ENCODE data around the gene TMEM231. TPM values are rescaled to one million over a fixed set of nuclear protein-coding genes. Genes with fewer than 3 reads are reported as not detected.

Gene TMEM231
- total RNA-seq, 1 experiment from 2014 or later: 3.4 TPM

DNA sequence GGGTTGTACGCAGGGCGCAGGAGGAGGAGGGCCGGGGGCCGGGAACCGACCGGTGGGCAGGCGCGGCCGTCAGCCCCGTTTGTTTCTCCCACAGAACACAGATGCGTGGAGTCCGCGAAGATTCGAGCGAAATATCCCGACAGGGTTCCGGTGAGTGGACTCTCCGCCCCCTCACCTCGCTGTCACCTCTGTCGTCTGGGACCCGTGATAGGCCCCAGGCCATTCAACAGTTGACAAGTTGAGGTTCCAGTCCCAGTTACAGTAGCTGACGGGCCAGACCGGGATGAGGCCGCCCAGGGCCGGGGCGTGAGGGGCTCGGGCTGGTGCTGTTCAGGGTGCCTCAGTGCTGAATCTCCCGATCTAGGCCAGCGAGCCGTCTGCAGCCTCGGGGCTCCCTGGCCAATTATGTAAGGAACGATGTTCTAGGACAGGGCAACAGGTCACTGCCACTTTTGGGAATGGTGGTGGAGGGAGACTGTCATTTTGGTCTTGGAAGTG lies 10.8 kb upstream of the TMEM231 start:
- Histone ChIP-seq H3K23ac (ENCODE audit: insufficient read length, low read depth, low read length) (no peak overlapping the region), H4K20me1 (ENCODE audit: control insufficient read depth, insufficient read depth, insufficient read length) (no peaks in the 10 kb centered on the region), H4K8ac (replicated peaks; ENCODE audit: insufficient read length, low read depth, low read length) (no peak overlapping the region), H3K79me2 (ENCODE audit: insufficient read depth, low read length) (no peaks in the 10 kb centered on the region; the same call in 1 of the 2 replicates), H3K4ac (ENCODE audit: low read depth, low read length) (no peak overlapping the region), H3T11ph (ENCODE audit: low read length) (no peak overlapping the region), H2BK20ac (ENCODE audit: low read depth, low read length, poor library complexity, severe bottlenecking) (no peak overlapping the region), H3K79me1 (ENCODE audit: insufficient read depth, low read depth, low read length, poor library complexity, severe bottlenecking) (no peaks in the 10 kb centered on the region), H3K9me3 (ENCODE audit: control insufficient read depth, low read depth, low read length) (no peaks in the 10 kb centered on the region), H2AK5ac (ENCODE audit: insufficient read length, low read length) (no peak overlapping the region), H2BK12ac (ENCODE audit: insufficient read length, low read depth, low read length) (no peak overlapping the region), H4K91ac (ENCODE audit: insufficient read length, low read depth, low read length) (no peak overlapping the region), H3K27me3 (ENCODE audit: insufficient read depth, low read length) (no peaks in the 10 kb centered on the region), H3K9ac (ENCODE audit: extremely low read depth, insufficient read length, low read length) (peak overlapping the region; percentile 57), H2AFZ (ENCODE audit: low read length) (no peak overlapping the region), H3K14ac (ENCODE audit: insufficient read depth, low read length) (no peak overlapping the region), H3K18ac (ENCODE audit: insufficient read length, low read depth, low read length) (no peak overlapping the region), H2BK15ac (ENCODE audit: low read depth, low read length) (no peak overlapping the region), H3K23me2 (ENCODE audit: insufficient read length, low read depth, low read length, poor library complexity, severe bottlenecking) (peaks cover 11% of the 10 kb centered on the region), H3K4me1 (ENCODE audit: insufficient read depth, low read length) (peaks cover 11% of the 10 kb centered on the region; the same call in 1 of the 2 replicates), H3K56ac (ENCODE audit: insufficient read length, low read depth, low read length) (no peak overlapping the region), H3K4me2 (ENCODE audit: insufficient read depth, insufficient read length, low read length) (peak overlapping the region; percentile 94), H2BK5ac (ENCODE audit: insufficient read length, low read length) (no peak overlapping the region), H3K27ac (ENCODE audit: insufficient read length, low read depth, low read length) (no peak overlapping the region), H2BK120ac (ENCODE audit: low read depth, low read length, poor library complexity, severe bottlenecking) (no peak overlapping the region), H4K5ac (ENCODE audit: insufficient read length, low read depth, low read length) (no peak overlapping the region)
- no CpG with 5 or more reads among the region's 32 CpGs for WGBS (ENCODE audit: extremely low coverage, insufficient read length, low lambda C conversion rate)
- Mint-ChIP-seq H3K36me3 (ENCODE audit: insufficient read depth in 1 of 3, low read depth in 3 of 3) (peaks cover 6 to 33% (median 25%) of the 10 kb centered on the region in 3 experiments), H3K27me3 (ENCODE audit: low read depth) (no peaks in the 10 kb centered on the region), H3K9me3 (no peaks in the 10 kb centered on the region), H3K4me1 (peaks cover 23 to 28% of the 10 kb centered on the region in 2 experiments), H3K4me3 (peak overlapping the region; percentile 96 to 99), H3K27ac (no peak overlapping the region)
- TF ChIP-seq, protein P1, sequence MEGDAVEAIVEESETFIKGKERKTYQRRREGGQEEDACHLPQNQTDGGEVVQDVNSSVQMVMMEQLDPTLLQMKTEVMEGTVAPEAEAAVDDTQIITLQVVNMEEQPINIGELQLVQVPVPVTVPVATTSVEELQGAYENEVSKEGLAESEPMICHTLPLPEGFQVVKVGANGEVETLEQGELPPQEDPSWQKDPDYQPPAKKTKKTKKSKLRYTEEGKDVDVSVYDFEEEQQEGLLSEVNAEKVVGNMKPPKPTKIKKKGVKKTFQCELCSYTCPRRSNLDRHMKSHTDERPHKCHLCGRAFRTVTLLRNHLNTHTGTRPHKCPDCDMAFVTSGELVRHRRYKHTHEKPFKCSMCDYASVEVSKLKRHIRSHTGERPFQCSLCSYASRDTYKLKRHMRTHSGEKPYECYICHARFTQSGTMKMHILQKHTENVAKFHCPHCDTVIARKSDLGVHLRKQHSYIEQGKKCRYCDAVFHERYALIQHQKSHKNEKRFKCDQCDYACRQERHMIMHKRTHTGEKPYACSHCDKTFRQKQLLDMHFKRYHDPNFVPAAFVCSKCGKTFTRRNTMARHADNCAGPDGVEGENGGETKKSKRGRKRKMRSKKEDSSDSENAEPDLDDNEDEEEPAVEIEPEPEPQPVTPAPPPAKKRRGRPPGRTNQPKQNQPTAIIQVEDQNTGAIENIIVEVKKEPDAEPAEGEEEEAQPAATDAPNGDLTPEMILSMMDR (conservative IDR thresholded peaks at IDR 0.05): no peak
- no peak for DNase-seq
